MM.1S (cell line): ENCODE data around the gene SHANK3.
A peak's percentile ranks its signal among the peaks of the same experiment; 100 is the strongest.

Experiments
- DNase-seq: peaks from one replicate; pipeline ENCODE4 v3.0.0-alpha.2; 2015
- H2AFZ ChIP-seq: fragments of 300-600 bp; sonication (generic); 2 replicates; pipeline ENCODE4 v1.6.0; 2016; ENCODE audit warnings: antibody characterized with exemption, low read length
- H3F3A ChIP-seq: fragments of 300-600 bp; sonication (generic); 2 replicates; pipeline ENCODE4 v1.6.1; 2016; ENCODE audit warnings: mild to moderate bottlenecking, antibody characterized with exemption, low read length, moderate library complexity, mixed read lengths; ENCODE audit not compliant: insufficient read depth
- H3K27ac ChIP-seq: fragments of 300-600 bp; sonication (generic); 2 replicates; pipeline ENCODE4 v1.5.1; 2016; ENCODE audit warnings: mild to moderate bottlenecking, low read length
- H3K27me3 ChIP-seq: fragments of 300-600 bp; sonication (generic); replicated peaks from 2 replicates; pipeline ENCODE4 v1.6.0; 2016; ENCODE audit warnings: low read length; ENCODE audit not compliant: insufficient read depth
- H3K36me3 ChIP-seq: fragments of 300-600 bp; sonication (generic); replicated peaks from 2 replicates; pipeline ENCODE4 v1.6.1; 2016; ENCODE audit warnings: mild to moderate bottlenecking, low read length, mixed read lengths; ENCODE audit not compliant: insufficient read depth
- H3K4me1 ChIP-seq: fragments of 300-600 bp; sonication (generic); 2 replicates; pipeline ENCODE4 v1.6.1; 2016; ENCODE audit warnings: low read length, mixed read lengths
- H3K4me2 ChIP-seq: fragments of 300-600 bp; sonication (generic); 2 replicates; pipeline ENCODE4 v1.6.0; 2016; ENCODE audit warnings: low read depth, low read length
- H3K4me3 ChIP-seq: fragments of 300-600 bp; sonication (generic); 2 replicates; pipeline ENCODE4 v1.5.1; 2016; ENCODE audit warnings: low read length, mixed read lengths
- H3K79me2 ChIP-seq: fragments of 300-600 bp; sonication (generic); 2 replicates; pipeline ENCODE4 v1.6.1; 2016; ENCODE audit warnings: mixed run types, low read length, mixed read lengths
- H3K9ac ChIP-seq: fragments of 300-600 bp; sonication (generic); 2 replicates; pipeline ENCODE4 v1.6.1; 2016; ENCODE audit warnings: low read length, mixed read lengths
- H3K9me2 ChIP-seq: fragments of 300-600 bp; sonication (generic); replicated peaks from 2 replicates; pipeline ENCODE4 v1.6.1; 2016; ENCODE audit warnings: mild to moderate bottlenecking, low read length, mixed read lengths; ENCODE audit not compliant: insufficient read depth
- H3K9me3 ChIP-seq: fragments of 300-600 bp; sonication (generic); replicated peaks from 2 replicates; pipeline ENCODE4 v1.6.1; 2016; ENCODE audit warnings: mild to moderate bottlenecking, low read length, mixed read lengths; ENCODE audit not compliant: insufficient read depth
- H4K20me1 ChIP-seq: fragments of 300-600 bp; sonication (generic); 2 replicates; pipeline ENCODE4 v1.6.1; 2016; ENCODE audit warnings: mild to moderate bottlenecking, low read length, moderate library complexity, mixed read lengths; ENCODE audit not compliant: insufficient read depth
- CTCF ChIP-seq: fragments of 300-600 bp; sonication (generic); IDR thresholded peaks from 2 replicates; pipeline ENCODE4 v1.5.1; 2016; ENCODE audit warnings: antibody characterized with exemption, low read length, mixed read lengths
- EZH2 ChIP-seq: fragments of 300-600 bp; sonication (generic); optimal IDR thresholded peaks from 2 replicates; pipeline ENCODE3; 2017; ENCODE audit warnings: low read depth, mild to moderate bottlenecking, antibody characterized with exemption, low read length, mixed read lengths
- EZH2phosphoT487 ChIP-seq: fragments of 300-600 bp; sonication (generic); IDR thresholded peaks from 2 replicates; pipeline ENCODE4 v1.6.1; 2018; ENCODE audit warnings: antibody characterized with exemption, low read length

Gene SHANK3

DNA sequence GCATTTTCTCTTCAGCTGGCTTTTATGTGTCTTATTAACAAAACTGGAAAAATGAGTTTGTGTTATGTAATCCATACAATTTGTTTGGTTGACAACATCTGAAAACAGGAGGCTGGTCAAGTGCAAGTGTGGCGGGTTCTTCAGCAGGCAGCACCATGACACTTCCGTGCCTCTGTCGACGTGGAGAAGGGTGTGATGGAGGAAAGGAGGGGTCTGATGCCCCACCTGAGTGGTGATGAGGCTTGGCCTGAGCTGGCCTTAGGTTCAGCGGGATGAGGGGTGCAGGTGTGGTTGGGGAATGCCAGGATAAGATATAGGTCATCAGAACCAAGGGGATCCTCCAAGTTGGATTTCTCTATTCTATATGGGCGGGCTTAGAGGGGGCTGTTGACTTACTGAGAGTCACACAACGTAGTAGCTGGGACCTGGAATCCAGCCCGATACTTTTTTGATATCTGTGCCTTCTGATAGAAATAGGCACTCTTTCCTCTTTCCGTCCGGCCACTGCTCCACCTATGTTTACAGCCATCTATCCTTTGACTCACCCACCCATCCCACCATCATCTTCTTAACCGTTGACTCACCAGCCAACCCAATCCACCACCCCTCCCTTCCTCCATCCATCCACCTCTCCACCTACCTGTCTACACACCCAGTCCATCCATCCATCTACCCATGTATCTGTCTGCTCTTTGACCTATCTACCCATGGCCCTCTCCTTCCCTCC lies 29.0 kb downstream of the SHANK3 start:
- Histone ChIP-seq H2AFZ (no peak overlapping the region), H3K4me3 (no peak overlapping the region)

GRCh38 chr22:50702261-50702671 lies 29.6 kb downstream of the SHANK3 start:
- no peaks in the 10 kb centered on the region for H3K9me2 ChIP-seq
- H3F3A ChIP-seq = 0 out of 2 replicates have a peak, but pooled peaks cover 5% of the 10 kb centered on the region
- H4K20me1 ChIP-seq = no peaks in the 10 kb centered on the region
- H3K4me1 ChIP-seq = peaks cover 10% of the 10 kb centered on the region
- H3K4me3 ChIP-seq = no peak overlapping the region
- no peaks in the 10 kb centered on the region for H3K36me3 ChIP-seq
- no peak overlapping the region; the same call in 1 of the 2 replicates for H3K27ac ChIP-seq
- H2AFZ ChIP-seq = no peak overlapping the region; the same call in 1 of the 2 replicates
- no peaks in the 10 kb centered on the region for H3K27me3 ChIP-seq
- H3K4me2 ChIP-seq = peak overlapping the region; percentile 21; the same call in 1 of the 2 replicates
- peaks cover 3% of the 10 kb centered on the region; the same call in 1 of the 2 replicates for H3K79me2 ChIP-seq
- H3K9ac ChIP-seq = no peak overlapping the region
- DNase-seq = peak; percentile 25
- H3K9me3 ChIP-seq = no peaks in the 10 kb centered on the region
- no peak for TF ChIP-seq CTCF
- TF ChIP-seq EZH2 = no peak
- TF ChIP-seq EZH2phosphoT487 = no peak

More for the DNA sequence above, 29.0 kb downstream of the SHANK3 start:
- H3K79me2 ChIP-seq = peaks cover 3% of the 10 kb centered on the region; the same call in 1 of the 2 replicates
- no peaks in the 10 kb centered on the region for H3K27me3 ChIP-seq
- no peak overlapping the region for H3K27ac ChIP-seq
- peaks cover 10% of the 10 kb centered on the region for H3K4me1 ChIP-seq
- H4K20me1 ChIP-seq = no peaks in the 10 kb centered on the region
- H3K4me2 ChIP-seq = no peak overlapping the region
- 0 out of 2 replicates have a peak, but pooled peaks cover 5% of the 10 kb centered on the region for H3F3A ChIP-seq
- H3K9me2 ChIP-seq = no peaks in the 10 kb centered on the region
- no peak overlapping the region for H3K9ac ChIP-seq
- no peak for TF ChIP-seq EZH2phosphoT487
- no peak for TF ChIP-seq CTCF
- no peak for TF ChIP-seq EZH2
- H3K36me3 ChIP-seq = no peaks in the 10 kb centered on the region
- no peak for DNase-seq
- H3K9me3 ChIP-seq = no peaks in the 10 kb centered on the region

- TF ChIP-seq EZH2 = no peak
- no peak for TF ChIP-seq CTCF
- TF ChIP-seq EZH2phosphoT487 = no peak
- H3K4me3 ChIP-seq = no peak overlapping the region
- H3K27ac ChIP-seq = no peak overlapping the region
- peaks cover 3% of the 10 kb centered on the region; the same call in 1 of the 2 replicates for H3K79me2 ChIP-seq
- peak overlapping the region; percentile 21; the same call in 1 of the 2 replicates for H3K4me2 ChIP-seq
- no peaks in the 10 kb centered on the region for H3K27me3 ChIP-seq
- no peaks in the 10 kb centered on the region for H3K9me2 ChIP-seq
- H3K36me3 ChIP-seq = no peaks in the 10 kb centered on the region
- no peak for DNase-seq
- peaks cover 10% of the 10 kb centered on the region for H3K4me1 ChIP-seq
- H2AFZ ChIP-seq = no peak overlapping the region
- no peaks in the 10 kb centered on the region for H4K20me1 ChIP-seq
- no peak overlapping the region for H3K9ac ChIP-seq
- 0 out of 2 replicates have a peak, but pooled peaks cover 5% of the 10 kb centered on the region for H3F3A ChIP-seq
- H3K9me3 ChIP-seq = no peaks in the 10 kb centered on the region
These were observed 30.4 kb downstream of the SHANK3 start for GRCh38 chr22:50702821-50703725.
